Fibroblast of lung (primary cell): ENCODE data around the gene C16orf89. TPM values are rescaled to one million over a fixed set of nuclear protein-coding genes. Genes with fewer than 3 reads are reported as not detected.

Source experiments
- DNase-seq, 2 donors: peaks; one replicate each; pipeline versions ENCODE4 v3.0.0 to v3.0.0-alpha.2; 2010; ENCODE audit warnings: low read depth in 2 of 2
- H2AFZ ChIP-seq: 2 replicates; pipeline ENCODE4 v1.5.1; 2012; ENCODE audit warnings: low read length, control low read depth, inconsistent platforms
- H3K27ac ChIP-seq: 2 replicates; pipeline ENCODE4 v1.5.1; 2011; ENCODE audit warnings: low read length, control low read depth; ENCODE audit not compliant: insufficient read depth
- H3K27me3 ChIP-seq: 2 replicates; pipeline ENCODE4 v1.5.1; 2011; ENCODE audit warnings: mild to moderate bottlenecking, low read length; ENCODE audit not compliant: control insufficient read depth, insufficient read depth
- H3K36me3 ChIP-seq: 2 replicates; pipeline ENCODE4 v1.5.1; 2011; ENCODE audit warnings: low read length; ENCODE audit not compliant: control insufficient read depth, insufficient read depth
- H3K4me1 ChIP-seq: 2 replicates; pipeline ENCODE4 v1.5.1; 2011; ENCODE audit warnings: low read length; ENCODE audit not compliant: control insufficient read depth, insufficient read depth; ENCODE audit errors: extremely low read depth
- H3K4me2 ChIP-seq: 2 replicates; pipeline ENCODE4 v1.5.1; 2011; ENCODE audit warnings: low read length, control low read depth; ENCODE audit not compliant: insufficient read depth; ENCODE audit errors: extremely low read depth
- H3K4me3 ChIP-seq, 4 experiments: fragments of 200-600 bp in 1 of 4; sonication (generic) in 1 of 4; replicated peaks in 1 of 4; 2 replicates each; pipeline ENCODE4 v1.5.1; 2011 to 2016; ENCODE audit warnings: low read length in 4 of 4, low read depth in 3 of 4, mild to moderate bottlenecking in 3 of 4, control low read depth in 2 of 4, inconsistent platforms in 1 of 4, mixed read lengths in 1 of 4; ENCODE audit not compliant: insufficient read depth in 1 of 4; ENCODE audit errors: control extremely low read depth in 1 of 4
- H3K79me2 ChIP-seq: 2 replicates; pipeline ENCODE4 v1.5.1; 2012; ENCODE audit warnings: mild to moderate bottlenecking, low read length, inconsistent platforms; ENCODE audit not compliant: control insufficient read depth, insufficient read depth
- H3K9ac ChIP-seq: 2 replicates; pipeline ENCODE4 v1.5.1; 2011; ENCODE audit warnings: mild to moderate bottlenecking, low read length, control low read depth; ENCODE audit not compliant: insufficient read depth
- H3K9me3 ChIP-seq: 2 replicates; pipeline ENCODE4 v1.5.1; 2012; ENCODE audit warnings: low read depth, low read length; ENCODE audit not compliant: control insufficient read depth, insufficient read depth
- H4K20me1 ChIP-seq: 2 replicates; pipeline ENCODE4 v1.5.1; 2011; ENCODE audit warnings: low read length; ENCODE audit not compliant: control insufficient read depth, insufficient read depth; ENCODE audit errors: extremely low read depth
- EZH2 ChIP-seq: IDR thresholded peaks from 2 replicates; pipeline ENCODE4 v1.5.1; 2012; ENCODE audit warnings: low read length, control low read depth, mild to moderate bottlenecking; ENCODE audit errors: missing control alignments
- polyA plus RNA-seq, 2 donors: library from polyadenylated mRNA; depleted of rRNA in 1 of 2; stranded (reverse) in 1 of 2; unstranded in 1 of 2; fragments of >200 nt; gene quantifications; 2 replicates each; pipeline ENCODE4 v1.2.1, GENCODE V29; 2011 to 2012; ENCODE audit warnings: missing spikeins in 1 of 2
- total RNA-seq: library from RNA; depleted of rRNA; stranded (reverse); fragments of >200 nt; gene quantifications from 2 replicates; pipeline ENCODE4 v1.2.1, GENCODE V29; 2014
- TF ChIP-seq, protein P1 (sequence below), 2 donors: IDR thresholded peaks in 1 of 2; conservative IDR thresholded peaks in 1 of 2; 1 replicate in 1 of 2; 2 replicates in 1 of 2; pipeline ENCODE4 v1.5.1; 2011 to 2012; ENCODE audit warnings: low read length in 2 of 2, control low read depth in 1 of 2, inconsistent platforms in 1 of 2, low read depth in 1 of 2, mild to moderate bottlenecking in 1 of 2

Gene C16orf89
- total and polyA plus RNA-seq, 2 donors (not counting 1 experiment from before 2014, with no cell fraction given): 0.53 to 5.9 TPM

- TF ChIP-seq, protein P1, sequence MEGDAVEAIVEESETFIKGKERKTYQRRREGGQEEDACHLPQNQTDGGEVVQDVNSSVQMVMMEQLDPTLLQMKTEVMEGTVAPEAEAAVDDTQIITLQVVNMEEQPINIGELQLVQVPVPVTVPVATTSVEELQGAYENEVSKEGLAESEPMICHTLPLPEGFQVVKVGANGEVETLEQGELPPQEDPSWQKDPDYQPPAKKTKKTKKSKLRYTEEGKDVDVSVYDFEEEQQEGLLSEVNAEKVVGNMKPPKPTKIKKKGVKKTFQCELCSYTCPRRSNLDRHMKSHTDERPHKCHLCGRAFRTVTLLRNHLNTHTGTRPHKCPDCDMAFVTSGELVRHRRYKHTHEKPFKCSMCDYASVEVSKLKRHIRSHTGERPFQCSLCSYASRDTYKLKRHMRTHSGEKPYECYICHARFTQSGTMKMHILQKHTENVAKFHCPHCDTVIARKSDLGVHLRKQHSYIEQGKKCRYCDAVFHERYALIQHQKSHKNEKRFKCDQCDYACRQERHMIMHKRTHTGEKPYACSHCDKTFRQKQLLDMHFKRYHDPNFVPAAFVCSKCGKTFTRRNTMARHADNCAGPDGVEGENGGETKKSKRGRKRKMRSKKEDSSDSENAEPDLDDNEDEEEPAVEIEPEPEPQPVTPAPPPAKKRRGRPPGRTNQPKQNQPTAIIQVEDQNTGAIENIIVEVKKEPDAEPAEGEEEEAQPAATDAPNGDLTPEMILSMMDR (conservative IDR thresholded peaks at IDR 0.05 in 1 of 2, IDR thresholded peaks at IDR 0.05 in 1 of 2; ENCODE audit: low read depth in 1 of 2, low read length in 2 of 2): no peak
- TF ChIP-seq EZH2: no peak
- H3K36me3 ChIP-seq: no peaks in the 10 kb centered on the region
- no peaks in the 10 kb centered on the region for H3K9me3 ChIP-seq
- no peaks in the 10 kb centered on the region for H3K79me2 ChIP-seq
- no peaks in the 10 kb centered on the region for H3K4me1 ChIP-seq
- no peak overlapping the region for H3K4me3 ChIP-seq
- H2AFZ ChIP-seq: no peak overlapping the region
- no peak overlapping the region for H3K4me2 ChIP-seq
- H3K9ac ChIP-seq: no peak overlapping the region
- no peaks in the 10 kb centered on the region for H4K20me1 ChIP-seq
- no peak overlapping the region for H3K27ac ChIP-seq
- DNase-seq: peak; percentile 16 to 20
- no peaks in the 10 kb centered on the region for H3K27me3 ChIP-seq
Observed at GRCh38 chr16:5024632-5025031, 41.1 kb downstream of the C16orf89 start.

- no peaks in the 10 kb centered on the region for H3K27me3 ChIP-seq
- no peaks in the 10 kb centered on the region for H4K20me1 ChIP-seq
- TF ChIP-seq, protein P1 (conservative IDR thresholded peaks at IDR 0.05 in 1 of 2, IDR thresholded peaks at IDR 0.05 in 1 of 2; ENCODE audit: low read depth in 1 of 2, low read length in 2 of 2): no peak
- no peak for TF ChIP-seq EZH2
- H3K79me2 ChIP-seq: no peaks in the 10 kb centered on the region
- no peaks in the 10 kb centered on the region for H3K4me1 ChIP-seq
- H3K36me3 ChIP-seq: no peaks in the 10 kb centered on the region
- H3K4me2 ChIP-seq: no peak overlapping the region
- no peak overlapping the region for H2AFZ ChIP-seq
- H3K27ac ChIP-seq: no peak overlapping the region
- H3K4me3 ChIP-seq: no peak overlapping the region
- H3K9me3 ChIP-seq: no peaks in the 10 kb centered on the region
- no peak overlapping the region for H3K9ac ChIP-seq
- no peak for DNase-seq
Observed at GRCh38 chr16:5022521-5022920, 43.2 kb downstream of the C16orf89 start.

GRCh38 chr16:5020551-5020950 is 45.2 kb downstream of the C16orf89 start:
- TF ChIP-seq, protein P1 (conservative IDR thresholded peaks at IDR 0.05 in 1 of 2, IDR thresholded peaks at IDR 0.05 in 1 of 2; ENCODE audit: low read depth in 1 of 2, low read length in 2 of 2): no peak
- TF ChIP-seq EZH2: no peak
- Histone ChIP-seq H3K4me3 (no peak overlapping the region), H2AFZ (no peak overlapping the region), H3K4me2 (no peak overlapping the region), H3K9me3 (no peaks in the 10 kb centered on the region), H3K27ac (no peak overlapping the region), H3K79me2 (no peaks in the 10 kb centered on the region), H3K4me1 (no peaks in the 10 kb centered on the region), H3K36me3 (no peaks in the 10 kb centered on the region), H3K9ac (no peak overlapping the region), H3K27me3 (no peaks in the 10 kb centered on the region), H4K20me1 (no peaks in the 10 kb centered on the region)
- no peak for DNase-seq
